ENCODE results near the gene CHRND. TPM values are rescaled to one million over a fixed set of nuclear protein-coding genes. Genes with fewer than 3 reads are reported as not detected.

CHRND gene
- total and polyA plus RNA-seq, 12 donors: 0.03 to 0.57 (median 0.17) TPM; not detected in 8

GRCh38 chr2:232539298-232540231, 13.6 kb downstream of the CHRND start, which contains the start of gene CHRNG:
CHRNG (plus strand) TSS chr2:232539692; CDS start chr2:232539748, 56 bp downstream.
- WGBS, 2 donors: 65 to 71% methylated on average over 23 of the region's 23 CpGs
- TF ChIP-seq, protein P1, sequence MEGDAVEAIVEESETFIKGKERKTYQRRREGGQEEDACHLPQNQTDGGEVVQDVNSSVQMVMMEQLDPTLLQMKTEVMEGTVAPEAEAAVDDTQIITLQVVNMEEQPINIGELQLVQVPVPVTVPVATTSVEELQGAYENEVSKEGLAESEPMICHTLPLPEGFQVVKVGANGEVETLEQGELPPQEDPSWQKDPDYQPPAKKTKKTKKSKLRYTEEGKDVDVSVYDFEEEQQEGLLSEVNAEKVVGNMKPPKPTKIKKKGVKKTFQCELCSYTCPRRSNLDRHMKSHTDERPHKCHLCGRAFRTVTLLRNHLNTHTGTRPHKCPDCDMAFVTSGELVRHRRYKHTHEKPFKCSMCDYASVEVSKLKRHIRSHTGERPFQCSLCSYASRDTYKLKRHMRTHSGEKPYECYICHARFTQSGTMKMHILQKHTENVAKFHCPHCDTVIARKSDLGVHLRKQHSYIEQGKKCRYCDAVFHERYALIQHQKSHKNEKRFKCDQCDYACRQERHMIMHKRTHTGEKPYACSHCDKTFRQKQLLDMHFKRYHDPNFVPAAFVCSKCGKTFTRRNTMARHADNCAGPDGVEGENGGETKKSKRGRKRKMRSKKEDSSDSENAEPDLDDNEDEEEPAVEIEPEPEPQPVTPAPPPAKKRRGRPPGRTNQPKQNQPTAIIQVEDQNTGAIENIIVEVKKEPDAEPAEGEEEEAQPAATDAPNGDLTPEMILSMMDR (IDR thresholded peaks at IDR 0.05): no peak
- no peak for DNase-seq
- no peak within 1 kb of the TSS for H3K27ac ChIP-seq
- H3K4me3 ChIP-seq: no peak within 1 kb of the TSS
- H3K9me3 ChIP-seq: peaks cover 0 to 9% (median 4%) of the 10 kb centered on the region in 11 donors
- peaks cover 0 to 12% (median 0%) of the 10 kb centered on the region in 9 donors for H3K4me1 ChIP-seq
- H3K36me3 ChIP-seq: no peaks in the 10 kb centered on the region
- no peak for ATAC-seq
- intact Hi-C loops (cut with DNase I): no loop called here
- H3K27me3 ChIP-seq: peaks cover 0 to 10% (median 0%) of the 10 kb centered on the region in 7 donors

GRCh38 chr2:232540441-232541041, 14.6 kb downstream of the CHRND start:
- no peak for DNase-seq
- ATAC-seq: no peak
- H3K4me1 ChIP-seq: peaks cover 0 to 12% (median 0%) of the 10 kb centered on the region in 9 donors
- no peak overlapping the region for H3K27ac ChIP-seq
- H3K9me3 ChIP-seq: peaks cover 0 to 9% (median 4%) of the 10 kb centered on the region in 11 donors
- WGBS, 2 donors: 87 to 91% methylated on average over 17 of the region's 17 CpGs
- no peak overlapping the region for H3K4me3 ChIP-seq
- TF ChIP-seq, protein P1 (IDR thresholded peaks at IDR 0.05): no peak
- H3K27me3 ChIP-seq: peaks cover 0 to 10% (median 0%) of the 10 kb centered on the region in 7 donors
- intact Hi-C loops (cut with DNase I): no loop called here
- H3K36me3 ChIP-seq: no peaks in the 10 kb centered on the region

DNA sequence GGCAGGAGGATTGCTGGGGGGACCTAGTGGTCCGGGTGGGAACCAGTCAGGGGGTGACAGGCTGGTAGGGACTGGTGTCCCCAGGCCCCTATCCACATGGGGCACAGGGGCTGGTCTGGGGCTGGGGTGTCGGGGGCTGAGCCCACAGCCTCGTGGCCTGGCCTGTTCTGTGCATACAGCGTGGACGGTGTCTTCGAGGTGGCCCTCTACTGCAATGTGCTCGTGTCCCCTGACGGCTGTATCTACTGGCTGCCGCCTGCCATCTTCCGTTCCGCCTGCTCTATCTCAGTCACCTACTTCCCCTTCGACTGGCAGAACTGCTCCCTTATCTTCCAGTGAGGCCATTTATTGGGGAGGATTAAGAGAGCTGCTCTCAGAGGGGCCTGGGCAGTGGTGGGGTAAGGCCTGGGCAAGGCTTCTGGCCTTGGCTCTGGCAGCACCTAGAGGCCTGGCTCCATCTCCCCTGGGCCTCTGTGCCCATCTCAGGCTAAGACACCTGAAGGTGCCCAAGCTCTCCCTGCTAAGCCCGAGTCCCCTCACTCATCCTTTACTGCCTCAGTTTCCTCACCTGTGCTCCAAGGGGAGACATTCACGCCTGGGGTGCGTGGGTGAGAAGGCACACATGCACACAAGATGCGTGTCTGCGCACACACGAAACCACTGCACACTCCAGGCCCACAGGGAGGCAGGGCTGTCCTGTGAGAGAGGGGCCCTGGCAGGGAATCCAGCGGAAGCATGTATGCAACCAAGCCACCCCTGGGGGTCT, 15.4 kb downstream of the CHRND start:
- DNase-seq: no peak

More for the DNA sequence above, 15.4 kb downstream of the CHRND start:
- no peak overlapping the region for H3K4me3 ChIP-seq
- H3K9me3 ChIP-seq: peaks cover 0 to 3% (median 1%) of the 10 kb centered on the region in 11 donors
- H3K27me3 ChIP-seq: peaks cover 0 to 10% (median 0%) of the 10 kb centered on the region in 7 donors
- intact Hi-C loops (cut with DNase I): no loop called here
- peaks cover 0 to 1% (median 0%) of the 10 kb centered on the region in 9 donors for H3K36me3 ChIP-seq
- 60% methylated on average over 19 of the region's 19 CpGs for WGBS, 2 donors
- no peak for ATAC-seq
- H3K4me1 ChIP-seq: peaks cover 0 to 14% (median 0%) of the 10 kb centered on the region in 9 donors
- TF ChIP-seq, protein P1 (IDR thresholded peaks at IDR 0.05): no peak
- no peak overlapping the region for H3K27ac ChIP-seq

Data from heart right ventricle (tissue), 16 donors.